ENCODE data around the gene OSBP.
"Not testable (repeated sequence)": the region's sequence is repeated elsewhere in the genome, so short reads cannot be mapped to it uniquely, and the experiment has no call there.

The OSBP gene

GRCh38 chr11:59545179-59546020 is 70.2 kb downstream of the OSBP start:
- no peak overlapping the region for H3K4me2 ChIP-seq (ENCODE audit: insufficient read depth, low read length)
- TF ChIP-seq EZH2 (IDR thresholded peaks at IDR 0.05; ENCODE audit: borderline replicate concordance, low read depth, low read length, severe bottlenecking) (no peak), CTCF (IDR thresholded peaks at IDR 0.05; ENCODE audit: borderline replicate concordance, extremely low read depth, low read length, poor library complexity, severe bottlenecking) (no peak)

GRCh38 chr11:59544869-59545178 is 70.8 kb downstream of the OSBP start:
- no peak overlapping the region for H3K9ac ChIP-seq (ENCODE audit: low read depth, low read length)
- H3K27ac ChIP-seq (ENCODE audit: low read length): no peak overlapping the region
- no peak overlapping the region for H3K4me2 ChIP-seq (ENCODE audit: insufficient read depth, low read length)
- no peak for ATAC-seq (ENCODE audit: insufficient read depth, low read depth)
- H3K36me3 ChIP-seq (ENCODE audit: insufficient read depth, low read length): no peaks in the 10 kb centered on the region
- no peaks in the 10 kb centered on the region for H3K27me3 ChIP-seq (ENCODE audit: insufficient read depth, low read length, poor library complexity)
- no peak for DNase-seq
- no peaks in the 10 kb centered on the region for H3K9me3 ChIP-seq (ENCODE audit: insufficient read depth, low read length, severe bottlenecking)
- TF ChIP-seq EZH2 (IDR thresholded peaks at IDR 0.05; ENCODE audit: borderline replicate concordance, low read depth, low read length, severe bottlenecking): no peak
- TF ChIP-seq CTCF (IDR thresholded peaks at IDR 0.05; ENCODE audit: borderline replicate concordance, extremely low read depth, low read length, poor library complexity, severe bottlenecking): no peak
- H3K4me3 ChIP-seq (ENCODE audit: low read depth in 1 of 2, low read length in 2 of 2): no peak overlapping the region
- H3K79me2 ChIP-seq (ENCODE audit: insufficient read depth, low read length): no peaks in the 10 kb centered on the region
- no peaks in the 10 kb centered on the region for H4K20me1 ChIP-seq (ENCODE audit: insufficient read depth, low read length)
- peaks cover 22% of the 10 kb centered on the region for H3K4me1 ChIP-seq (ENCODE audit: insufficient read depth, low read length)
- no peak overlapping the region for H2AFZ ChIP-seq (ENCODE audit: low read depth, low read length)

More at GRCh38 chr11:59545179-59546020, 70.2 kb downstream of the OSBP start:
- H3K9ac ChIP-seq (ENCODE audit: low read depth, low read length): no peak overlapping the region
- DNase-seq: no peak
- no peaks in the 10 kb centered on the region for H3K36me3 ChIP-seq (ENCODE audit: insufficient read depth, low read length)
- H4K20me1 ChIP-seq (ENCODE audit: insufficient read depth, low read length): no peaks in the 10 kb centered on the region
- H3K4me3 ChIP-seq (ENCODE audit: low read depth in 1 of 2, low read length in 2 of 2): no peak overlapping the region
- H3K9me3 ChIP-seq (ENCODE audit: insufficient read depth, low read length, severe bottlenecking): no peaks in the 10 kb centered on the region
- ATAC-seq (ENCODE audit: insufficient read depth, low read depth): no peak
- no peak overlapping the region for H3K27ac ChIP-seq (ENCODE audit: low read length)
- H2AFZ ChIP-seq (ENCODE audit: low read depth, low read length): no peak overlapping the region
- H3K27me3 ChIP-seq (ENCODE audit: insufficient read depth, low read length, poor library complexity): no peaks in the 10 kb centered on the region
- peaks cover 26% of the 10 kb centered on the region for H3K4me1 ChIP-seq (ENCODE audit: insufficient read depth, low read length)
- no peaks in the 10 kb centered on the region for H3K79me2 ChIP-seq (ENCODE audit: insufficient read depth, low read length)

DNA sequence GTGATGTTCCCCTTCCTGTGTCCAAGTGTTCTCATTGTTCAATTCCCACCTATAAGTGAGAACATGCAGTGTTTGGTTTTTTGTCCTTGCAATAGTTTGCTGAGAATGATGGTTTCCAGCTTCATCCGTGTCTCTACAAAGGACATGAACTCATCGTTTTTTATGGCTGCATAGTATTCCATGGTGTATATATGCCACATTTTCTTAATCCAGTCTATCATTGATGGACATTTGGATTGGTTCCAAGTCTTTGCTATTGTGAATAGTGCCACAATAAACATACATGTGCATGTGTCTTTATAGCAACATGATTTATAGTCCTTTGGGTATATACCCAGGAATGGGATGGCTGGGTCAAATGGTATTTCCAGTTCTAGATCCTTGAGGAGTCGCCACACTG is 71.9 kb downstream of the OSBP start:
- H4K20me1 ChIP-seq (ENCODE audit: insufficient read depth, low read length); H3K4me2 ChIP-seq (ENCODE audit: insufficient read depth, low read length); H3K27me3 ChIP-seq (ENCODE audit: insufficient read depth, low read length, poor library complexity); H3K9ac ChIP-seq (ENCODE audit: low read depth, low read length); H3K36me3 ChIP-seq (ENCODE audit: insufficient read depth, low read length); H3K27ac ChIP-seq (ENCODE audit: low read length); H3K79me2 ChIP-seq (ENCODE audit: insufficient read depth, low read length); H3K4me3 ChIP-seq (ENCODE audit: low read depth in 1 of 2, low read length in 2 of 2); ATAC-seq (ENCODE audit: insufficient read depth, low read depth); H2AFZ ChIP-seq (ENCODE audit: low read depth, low read length); DNase-seq; H3K9me3 ChIP-seq (ENCODE audit: insufficient read depth, low read length, severe bottlenecking): not testable (repeated sequence)
- peaks cover 12% of the 10 kb centered on the region for H3K4me1 ChIP-seq (ENCODE audit: insufficient read depth, low read length)

GRCh38 chr11:59542142-59542810 is 73.3 kb downstream of the OSBP start:
- no peaks in the 10 kb centered on the region for H3K36me3 ChIP-seq (ENCODE audit: insufficient read depth, low read length)
- peaks cover 7% of the 10 kb centered on the region for H3K4me1 ChIP-seq (ENCODE audit: insufficient read depth, low read length)
- H3K27ac ChIP-seq (ENCODE audit: low read length): no peak overlapping the region
- H3K27me3 ChIP-seq (ENCODE audit: insufficient read depth, low read length, poor library complexity): no peaks in the 10 kb centered on the region
- ATAC-seq (ENCODE audit: insufficient read depth, low read depth): no peak
- H3K4me3 ChIP-seq (ENCODE audit: low read depth in 1 of 2, low read length in 2 of 2): no peak overlapping the region
- no peaks in the 10 kb centered on the region for H3K79me2 ChIP-seq (ENCODE audit: insufficient read depth, low read length)
- no peaks in the 10 kb centered on the region for H4K20me1 ChIP-seq (ENCODE audit: insufficient read depth, low read length)
- TF ChIP-seq CTCF (IDR thresholded peaks at IDR 0.05; ENCODE audit: borderline replicate concordance, extremely low read depth, low read length, poor library complexity, severe bottlenecking) (no peak), EZH2 (IDR thresholded peaks at IDR 0.05; ENCODE audit: borderline replicate concordance, low read depth, low read length, severe bottlenecking) (no peak)
- H3K9me3 ChIP-seq (ENCODE audit: insufficient read depth, low read length, severe bottlenecking): no peaks in the 10 kb centered on the region
- H3K4me2 ChIP-seq (ENCODE audit: insufficient read depth, low read length): no peak overlapping the region
- H2AFZ ChIP-seq (ENCODE audit: low read depth, low read length): no peak overlapping the region
- no peak overlapping the region for H3K9ac ChIP-seq (ENCODE audit: low read depth, low read length)
- no peak for DNase-seq

Data from DND-41 (cell line).